DMS53 treated with DMSO at 0.1 percent for 48 hours (cell line): ENCODE measurements around the gene ZFPM1.

Experiments
- DNase-seq: peaks from one replicate; lab custom pipeline; 2025; ENCODE audit not compliant: unreplicated experiment; lab: John Stamatoyannopoulos, UW

Gene ZFPM1

GRCh38 chr16:88585927-88586581 lies 133.0 kb downstream of the ZFPM1 start:
- DNase-seq, result no peak
